Stimulated activated naive CD4-positive, alpha-beta T cell (primary cell): ENCODE results near the gene FAM83B.
"Not testable (repeated sequence)": the region's sequence is repeated elsewhere in the genome, so short reads cannot be mapped to it uniquely, and the experiment has no call there.

Source experiments
- DNase-seq, 6 experiments: peaks; one replicate each; lab custom pipeline; 2025; lab: John Stamatoyannopoulos, UW

Gene FAM83B

DNA sequence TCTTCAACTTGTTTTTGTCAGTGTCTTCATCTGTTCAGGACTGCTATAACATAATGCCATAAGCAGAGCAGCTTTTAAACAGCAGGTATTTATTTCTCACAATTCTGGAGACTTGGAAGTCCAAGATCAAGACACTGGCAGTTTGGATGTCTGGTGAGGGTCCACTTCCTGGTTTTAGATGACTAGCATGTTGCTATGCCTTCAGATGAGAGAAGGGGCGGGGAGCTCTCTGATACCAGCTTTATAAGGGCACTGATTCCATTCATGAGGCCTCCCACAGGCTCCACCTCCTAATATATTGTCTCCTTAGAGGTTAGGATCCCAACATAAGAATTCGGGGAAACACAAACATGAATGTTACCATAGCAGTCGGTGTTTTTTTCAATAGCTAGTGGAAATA, 52.9 kb downstream of the FAM83B start:
- no peak for DNase-seq

DNA sequence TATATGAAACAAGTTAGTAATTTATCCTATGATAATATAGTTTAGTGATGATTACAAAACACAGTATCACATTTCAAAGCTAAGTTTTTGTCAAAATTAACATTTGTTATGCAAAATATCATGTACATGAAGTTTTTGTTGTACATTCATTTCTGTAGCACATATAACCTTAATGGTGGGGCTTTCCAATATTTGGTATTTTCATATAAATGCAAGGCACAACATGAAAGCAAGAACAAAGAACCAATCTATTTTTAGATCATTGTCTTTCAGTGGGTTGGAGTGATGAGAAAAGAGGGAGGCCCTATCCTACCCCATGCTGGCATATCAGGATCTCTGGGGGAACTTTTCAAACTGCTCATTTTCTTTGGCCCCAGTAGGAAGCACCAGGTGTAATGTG, 53.4 kb downstream of the FAM83B start:
- no peak for DNase-seq

DNA sequence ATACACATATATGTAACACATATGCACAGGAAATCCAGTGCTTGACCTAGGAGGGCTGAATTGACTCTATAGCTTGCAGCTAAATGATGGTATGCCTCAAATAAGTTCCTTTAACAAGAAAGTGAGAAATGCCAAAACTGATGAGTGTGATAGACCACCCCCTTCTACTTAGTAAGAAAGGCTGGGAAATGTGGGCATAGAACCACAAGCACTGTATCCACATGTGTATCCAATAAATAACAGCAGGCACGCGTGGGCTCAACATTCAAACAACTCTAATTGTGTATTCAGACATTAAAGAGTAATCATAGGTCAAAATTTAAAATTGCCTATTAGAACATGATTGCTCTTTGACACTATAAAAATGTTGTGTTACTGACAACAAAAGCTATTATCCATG, 54.1 kb downstream of the FAM83B start:
- DNase-seq: no peak

- no peak for DNase-seq
These were observed 57.3 kb downstream of the FAM83B start for GRCh38 chr6:54903884-54904283.

DNA sequence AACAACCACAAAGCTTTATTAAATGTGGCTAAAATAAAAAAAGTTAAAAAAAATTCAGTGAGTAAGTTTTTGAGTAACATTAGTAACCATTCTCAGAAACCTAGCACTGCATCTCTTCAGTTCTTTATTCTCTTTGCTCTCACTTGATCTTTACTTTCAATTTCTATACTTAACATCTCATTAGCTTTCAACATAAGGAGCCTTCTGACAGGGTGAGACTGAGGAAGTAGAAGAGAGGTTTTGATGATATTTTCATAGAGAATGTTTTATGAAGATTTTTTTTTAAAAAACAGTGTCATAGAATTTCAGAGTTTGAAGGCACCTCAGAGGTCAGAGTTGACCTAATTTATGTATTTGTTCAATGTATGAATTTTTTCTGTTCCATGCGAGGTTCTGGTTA, 60.8 kb downstream of the FAM83B start:
- no peak for DNase-seq

GRCh38 chr6:54909184-54909583, 62.6 kb downstream of the FAM83B start:
- no peak for DNase-seq

DNA sequence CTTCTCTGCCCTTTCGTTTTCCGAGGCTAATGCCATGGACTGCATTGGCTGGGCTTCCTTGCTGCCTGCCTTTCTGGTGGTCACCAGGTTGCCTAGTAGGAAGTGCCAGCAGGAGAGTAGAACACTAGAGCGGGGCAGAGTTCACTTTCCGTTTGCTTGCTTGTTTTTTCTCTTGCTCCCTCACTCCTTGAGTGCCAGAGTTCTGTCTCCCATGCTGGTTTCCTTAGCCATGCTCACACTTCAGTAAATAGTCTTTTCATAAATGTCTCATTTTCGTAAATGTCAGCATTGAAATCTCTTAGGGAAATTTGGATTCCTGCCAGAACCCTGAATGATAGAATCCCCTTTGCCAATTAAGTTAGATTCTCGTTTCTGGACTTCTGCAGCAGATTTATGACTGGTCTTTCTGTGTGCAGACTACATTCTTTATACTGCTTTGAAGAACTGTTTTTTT, 63.9 kb downstream of the FAM83B start:
- no peak for DNase-seq

GRCh38 chr6:54910921-54911320, 64.3 kb downstream of the FAM83B start:
- no peak for DNase-seq

DNA sequence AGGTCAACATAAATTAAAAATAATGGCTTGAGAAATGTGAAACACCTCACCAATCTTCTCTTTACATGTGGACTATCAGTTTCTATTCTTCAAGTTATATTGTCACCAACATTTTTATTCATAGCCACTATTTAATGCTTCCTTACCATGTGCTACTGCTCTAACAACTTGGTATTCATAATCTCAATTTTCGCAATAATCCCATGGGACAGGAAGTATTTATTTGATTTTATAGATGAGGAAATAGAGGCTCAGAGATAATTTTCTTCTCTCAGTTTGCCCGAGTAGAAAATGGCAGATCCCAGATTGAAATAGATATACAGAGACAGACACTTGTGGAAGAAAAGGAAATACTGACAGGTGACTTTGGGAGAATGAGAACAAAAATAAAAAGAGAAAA, 66.6 kb downstream of the FAM83B start:
- DNase-seq: no peak

GRCh38 chr6:54916858-54917257, 70.3 kb downstream of the FAM83B start:
- DNase-seq: no peak

DNA sequence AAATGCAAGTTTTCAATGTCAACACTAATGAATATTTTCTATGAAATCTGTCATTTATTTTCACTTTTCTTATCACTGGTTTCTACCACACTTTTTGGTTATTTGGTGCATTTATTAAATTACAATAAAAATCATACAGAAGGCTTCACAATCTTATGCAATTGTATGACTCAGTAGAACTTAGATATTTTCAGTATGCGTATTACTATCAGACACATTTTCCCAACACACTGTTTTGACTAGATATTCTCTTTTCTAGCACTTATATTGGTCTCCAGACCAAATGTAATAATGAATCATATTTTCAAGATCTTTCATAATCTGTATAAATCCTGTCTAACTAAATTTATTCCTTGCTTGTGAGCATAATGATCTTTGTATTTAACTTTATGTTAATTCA, 74.1 kb downstream of the FAM83B start:
- DNase-seq: no peak

DNA sequence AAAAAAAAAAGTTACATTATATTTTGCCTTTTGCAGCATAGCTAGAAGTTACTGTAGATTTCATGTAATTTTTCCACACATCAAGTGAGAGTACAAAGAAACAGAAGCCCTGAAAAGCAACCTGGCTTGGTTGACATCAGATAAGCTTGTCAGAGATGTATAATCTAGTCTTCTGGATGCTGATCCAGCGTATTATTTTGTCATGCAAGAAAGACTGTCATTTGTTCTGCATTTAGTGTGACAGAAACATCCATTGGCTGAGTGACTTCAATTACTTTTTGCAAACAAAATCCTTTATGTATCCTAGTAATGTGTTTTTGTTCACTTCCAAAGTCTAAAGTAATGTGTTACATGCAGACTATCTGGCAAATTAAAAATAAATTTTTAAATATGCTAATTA, 75.3 kb downstream of the FAM83B start:
- no peak for DNase-seq

DNA sequence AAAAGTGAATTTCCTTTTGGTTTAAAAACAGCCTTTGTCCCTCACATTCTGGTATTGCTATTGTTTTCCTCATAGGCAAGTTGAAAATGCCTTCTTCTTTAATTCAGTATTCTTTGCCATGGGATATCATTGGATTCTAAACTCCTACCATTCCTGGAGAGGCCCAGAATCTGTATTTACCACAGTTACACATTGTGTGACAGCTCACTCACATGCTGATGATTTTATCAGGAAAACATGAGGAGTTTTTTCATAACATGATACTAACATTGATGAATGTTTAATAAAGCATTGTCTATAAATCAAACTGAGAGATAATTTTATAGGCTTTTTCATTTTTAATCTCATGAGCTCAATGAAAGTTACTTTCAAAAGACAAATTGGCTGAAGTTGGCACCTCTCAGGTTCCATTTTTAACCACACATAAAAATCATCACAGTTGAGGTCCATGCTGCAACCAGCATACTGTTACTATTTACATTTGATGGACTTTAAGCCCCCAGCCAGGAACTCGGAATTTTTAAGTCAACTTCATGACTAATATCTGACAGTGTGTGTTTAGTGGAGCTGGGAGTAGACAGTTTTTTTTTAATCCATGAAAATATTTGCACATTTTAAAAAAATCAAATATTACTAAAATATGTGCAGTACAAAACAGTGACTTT, 82.8 kb downstream of the FAM83B start:
- DNase-seq: no peak

GRCh38 chr6:54932622-54933021, 86.1 kb downstream of the FAM83B start:
- no peak for DNase-seq

DNA sequence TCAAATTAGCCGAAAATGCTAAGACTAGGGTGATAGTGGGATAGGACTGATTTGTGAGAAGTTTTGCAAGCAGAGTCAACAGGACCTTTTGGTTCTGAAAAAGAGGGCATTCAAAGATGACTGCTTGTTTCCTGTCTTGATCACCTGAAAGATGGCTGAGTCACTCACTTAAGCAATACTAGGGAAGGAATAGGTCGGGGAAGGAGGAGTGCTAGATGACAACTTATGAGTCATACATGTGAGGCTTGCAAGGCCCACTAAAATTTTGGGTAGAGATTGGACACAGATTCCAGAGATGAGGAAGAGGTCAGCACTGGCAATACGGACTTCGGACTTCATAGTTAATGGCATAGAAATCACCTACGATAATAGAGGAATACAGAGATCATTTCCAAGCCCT, 89.2 kb downstream of the FAM83B start:
- DNase-seq: no peak

DNA sequence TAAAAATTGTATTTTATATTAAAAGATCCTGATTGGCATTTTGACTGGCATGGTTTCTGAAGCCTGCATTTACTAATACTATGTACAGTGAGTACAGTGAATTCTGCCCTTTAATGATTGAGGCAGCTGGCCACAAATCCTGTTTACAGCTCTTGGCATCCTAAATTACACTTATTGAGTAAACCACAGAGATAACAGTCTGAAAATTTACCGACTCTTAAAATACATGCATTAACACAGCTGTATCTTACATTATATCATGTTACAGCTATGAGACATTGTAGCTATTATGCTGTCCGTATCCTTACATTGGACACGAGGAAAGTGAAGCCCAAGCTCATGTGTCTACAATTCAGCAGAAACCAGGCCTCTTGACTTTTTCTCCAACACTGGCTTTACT, 90.8 kb downstream of the FAM83B start:
- DNase-seq: no peak

DNA sequence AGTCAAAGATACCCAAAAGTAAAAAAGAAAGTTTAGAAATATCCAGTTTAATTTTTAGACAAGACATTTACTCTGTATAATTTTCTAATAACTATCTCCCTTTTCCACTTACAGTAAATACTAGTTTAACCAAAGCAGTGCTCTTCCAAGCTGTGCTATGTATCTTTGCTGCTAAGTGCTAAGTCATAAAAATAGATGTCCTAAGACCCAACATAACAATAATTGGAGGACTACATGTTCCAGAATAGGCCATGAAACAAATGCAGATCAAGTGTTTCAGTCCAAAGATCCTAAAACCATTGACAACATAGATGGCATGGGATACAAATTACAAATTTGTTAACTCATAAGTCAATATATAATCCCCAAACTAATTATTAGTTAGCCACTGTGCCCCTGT, 111.1 kb downstream of the FAM83B start:
- DNase-seq: no peak

GRCh38 chr6:54958446-54958845, 111.9 kb downstream of the FAM83B start:
- no peak for DNase-seq

DNA sequence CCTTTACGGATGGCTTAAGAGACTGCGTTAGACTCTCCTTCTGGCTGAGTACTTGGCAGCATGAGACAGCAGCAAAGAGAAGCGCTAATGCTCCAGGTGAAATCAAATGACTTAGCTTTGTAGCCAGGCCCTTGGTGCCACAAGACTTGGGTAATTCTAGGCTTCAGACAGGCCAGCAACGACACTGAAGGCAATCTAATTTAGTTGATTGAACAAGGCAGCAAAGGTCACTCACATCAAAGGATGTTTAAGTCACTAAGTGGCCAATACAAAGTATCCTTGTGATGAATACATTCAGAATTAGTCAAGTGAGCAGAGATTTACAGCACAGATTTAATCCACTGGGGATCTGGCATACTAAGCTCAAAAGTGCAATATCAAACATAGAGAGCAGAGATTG, 113.2 kb downstream of the FAM83B start:
- no peak for DNase-seq

DNA sequence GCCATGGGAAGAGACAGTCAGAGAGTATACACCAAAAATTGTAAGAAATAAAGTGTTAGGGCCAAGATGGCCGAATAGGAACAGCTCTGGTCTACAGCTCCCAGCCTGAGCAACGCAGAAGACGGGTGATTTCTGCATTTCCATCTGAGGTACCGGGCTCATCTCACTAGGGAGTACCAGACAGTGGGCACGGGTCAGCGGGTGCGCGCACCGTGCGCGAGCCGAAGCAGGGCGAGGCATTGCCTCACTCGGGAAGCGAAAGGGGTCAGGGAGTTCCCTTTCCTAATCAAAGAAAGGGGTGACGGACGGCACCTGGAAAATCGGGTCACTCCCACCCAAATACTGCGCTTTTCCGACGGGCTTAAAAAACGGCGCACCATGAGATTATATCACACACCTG, 114.8 kb downstream of the FAM83B start:
- DNase-seq: not testable (repeated sequence)

GRCh38 chr6:54970337-54970736, 123.8 kb downstream of the FAM83B start:
- DNase-seq: no peak

DNA sequence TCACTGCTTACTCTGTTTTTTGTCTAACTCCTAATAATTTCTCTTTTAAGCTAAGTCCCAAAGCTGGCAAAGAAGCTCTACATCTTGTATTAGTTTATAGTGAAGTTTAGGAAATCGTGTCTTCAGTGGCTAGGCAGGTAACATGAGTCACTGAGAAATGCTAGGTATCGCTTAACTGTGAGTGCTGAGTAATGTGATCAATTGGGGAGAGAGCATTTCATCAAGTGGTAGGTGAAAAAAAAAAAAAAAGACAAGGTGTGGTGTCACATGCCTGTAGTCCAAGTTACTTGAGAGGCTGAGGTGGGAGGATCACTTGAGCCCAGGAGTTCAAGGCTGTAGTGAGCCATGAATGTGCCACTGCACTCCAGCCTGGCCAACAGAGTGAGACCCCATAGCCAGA, 125.3 kb downstream of the FAM83B start:
- DNase-seq: no peak

DNA sequence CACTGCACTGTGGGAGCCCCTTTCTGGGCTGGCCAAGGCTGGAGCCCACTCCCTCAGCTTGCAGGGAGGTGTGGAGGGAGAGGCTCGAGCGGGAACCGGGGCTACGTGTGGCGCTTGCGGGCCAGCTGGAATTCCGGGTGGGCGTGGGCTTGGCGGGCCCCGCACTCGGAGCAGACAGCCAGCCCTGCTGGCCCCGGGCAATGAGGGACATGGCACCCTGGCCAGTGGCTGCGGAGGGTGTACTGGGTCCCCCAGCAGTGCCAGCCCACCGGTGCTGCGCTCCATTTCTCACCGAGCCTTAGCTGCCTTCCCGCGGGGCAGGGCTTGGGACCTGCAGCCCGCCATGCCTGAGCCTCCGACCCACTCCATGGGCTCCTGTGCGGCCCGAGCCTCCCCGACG, 132.6 kb downstream of the FAM83B start:
- not testable (repeated sequence) for DNase-seq

- DNase-seq: no peak
These were observed 134.1 kb downstream of the FAM83B start for GRCh38 chr6:54980511-54981275.
